GM19468 (cell line): Measurements from ENCODE around the gene SWI5.
"Not testable (repeated sequence)": the region's sequence is repeated elsewhere in the genome, so short reads cannot be mapped to it uniquely, and the experiment has no call there.

Experiments
- ATAC-seq: cut with Tn5 transposase; IDR thresholded peaks from one replicate; pipeline ENCODE4 v1.9.1; 2021; ENCODE audit warnings: mild to moderate bottlenecking, moderate library complexity, moderate number of reproducible peaks; ENCODE audit not compliant: unreplicated experiment; ENCODE audit errors: extremely low read depth

SWI5 gene

GRCh38 chr9:128275198-128276007, 673 bp upstream of the SWI5 start, which contains the start of gene GOLGA2:
Gene GOLGA2, minus strand, starts transcription at chr9:128276007. Its CDS starts 31 bp downstream, at chr9:128275976.
- ATAC-seq: no peak

- no peak for ATAC-seq
Measured at GRCh38 chr9:128276574-128277270, 646 bp downstream of the SWI5 start.

- not testable (repeated sequence) for ATAC-seq
Measured at GRCh38 chr9:128279088-128280073, 3.3 kb downstream of the SWI5 start.

GRCh38 chr9:128280084-128280622, 4.1 kb downstream of the SWI5 start:
- no peak for ATAC-seq

- ATAC-seq: no peak
Measured at GRCh38 chr9:128282500-128282899, 6.4 kb downstream of the SWI5 start.

- ATAC-seq: no peak
Measured at GRCh38 chr9:128285033-128285784, 9.1 kb downstream of the SWI5 start.

GRCh38 chr9:128286440-128286839, 10.4 kb downstream of the SWI5 start:
- no peak for ATAC-seq

- ATAC-seq: no peak
Measured at GRCh38 chr9:128288273-128289004, 12.4 kb downstream of the SWI5 start.

GRCh38 chr9:128292009-128292408, 15.9 kb downstream of the SWI5 start:
- ATAC-seq: no peak

- no peak for ATAC-seq
Measured at GRCh38 chr9:128293091-128293490, 17.0 kb downstream of the SWI5 start.

GRCh38 chr9:128294142-128294541, 18.1 kb downstream of the SWI5 start:
- ATAC-seq: no peak

GRCh38 chr9:128296340-128297220, 20.5 kb downstream of the SWI5 start:
- no peak for ATAC-seq

- ATAC-seq: no peak
Measured at GRCh38 chr9:128297221-128297773, 21.2 kb downstream of the SWI5 start.

- no peak for ATAC-seq
Measured at GRCh38 chr9:128298535-128299482, 22.7 kb downstream of the SWI5 start.

- ATAC-seq: no peak
Measured at GRCh38 chr9:128304136-128304970, 28.3 kb downstream of the SWI5 start.

GRCh38 chr9:128304971-128305288, 28.9 kb downstream of the SWI5 start:
- no peak for ATAC-seq
